GM19397 (cell line): ENCODE measurements around the gene PTGR3.

Source experiments
- ATAC-seq: cut with Tn5 transposase; IDR thresholded peaks from one replicate; pipeline ENCODE4 v1.9.1; 2021; ENCODE audit warnings: mild to moderate bottlenecking, moderate library complexity; ENCODE audit not compliant: unreplicated experiment

PTGR3 gene

DNA sequence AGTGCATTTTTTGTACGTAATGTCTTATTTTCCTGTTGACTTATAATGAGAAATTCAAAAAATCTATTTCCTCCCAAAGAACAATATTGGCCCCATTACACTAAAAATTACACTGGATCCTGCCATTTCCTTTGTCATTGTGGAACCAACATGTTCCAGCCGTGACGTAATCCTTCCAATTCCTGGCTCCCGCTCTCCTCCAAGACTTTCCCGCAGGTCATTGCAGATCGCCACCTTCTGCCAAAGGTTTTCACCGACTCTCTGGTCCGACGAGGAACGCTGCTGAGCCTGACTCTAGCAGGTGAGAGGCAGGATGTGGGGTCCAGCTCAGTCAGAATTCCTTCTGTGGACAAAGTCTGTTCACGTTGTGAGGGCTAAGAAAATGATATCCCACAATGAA is 38.0 kb downstream of the PTGR3 start:
- ATAC-seq: no peak

DNA sequence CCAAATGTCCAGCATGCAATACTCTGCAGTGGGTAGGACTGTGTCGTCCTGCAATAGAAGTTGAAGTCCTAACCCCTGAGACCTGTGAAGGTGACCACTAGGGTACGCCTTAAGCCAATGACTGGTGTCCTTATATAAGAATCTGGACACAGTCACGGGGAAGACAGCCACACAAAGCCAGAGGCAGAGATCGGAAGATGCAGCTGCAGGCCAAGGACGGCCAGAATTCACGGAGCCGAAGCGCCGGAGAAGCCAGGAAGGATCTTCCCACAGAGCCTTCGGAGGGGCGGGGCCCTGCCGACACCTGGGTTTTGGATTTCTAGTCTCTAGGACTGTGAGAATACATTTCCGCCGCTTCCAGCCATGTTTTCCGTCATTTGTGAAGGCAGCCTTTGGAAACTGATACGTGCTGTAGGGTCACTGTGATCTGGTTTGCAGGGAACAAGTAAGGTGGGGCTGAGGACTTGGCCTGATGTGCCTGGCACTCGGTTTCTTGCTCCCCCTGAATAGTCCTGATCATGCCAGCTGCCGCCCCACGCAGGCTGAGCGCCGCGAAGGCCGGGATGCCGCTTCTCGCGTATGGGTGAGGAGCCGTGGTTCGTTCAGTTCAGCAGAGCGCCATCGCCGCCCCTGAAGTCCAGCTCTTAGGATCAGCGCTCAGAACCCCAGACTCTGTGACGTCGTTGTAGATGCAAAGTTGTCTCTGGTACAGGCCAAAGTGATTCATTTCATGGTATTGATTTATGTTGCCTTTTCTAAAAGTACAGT is 38.7 kb downstream of the PTGR3 start:
- ATAC-seq: no peak

DNA sequence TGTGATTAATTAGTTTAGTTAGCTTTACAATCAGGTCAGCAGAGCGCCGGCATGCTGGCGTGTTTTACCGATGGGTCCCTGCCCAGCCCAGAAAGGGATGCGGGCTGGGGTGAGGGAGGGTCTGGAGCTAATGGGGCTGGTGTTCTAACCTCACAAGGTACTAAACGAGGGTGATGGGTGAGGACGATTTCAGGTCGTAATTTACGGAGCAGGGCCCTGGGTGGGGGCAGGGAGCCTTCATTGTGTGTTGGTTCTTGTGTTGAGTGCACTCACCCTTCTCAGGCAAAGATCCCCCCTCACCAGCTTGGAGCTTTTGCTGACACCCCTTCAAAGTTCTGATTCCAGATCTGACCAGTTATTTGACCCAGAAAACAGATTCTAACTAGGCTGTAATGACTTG is 39.5 kb downstream of the PTGR3 start:
- ATAC-seq: no peak

DNA sequence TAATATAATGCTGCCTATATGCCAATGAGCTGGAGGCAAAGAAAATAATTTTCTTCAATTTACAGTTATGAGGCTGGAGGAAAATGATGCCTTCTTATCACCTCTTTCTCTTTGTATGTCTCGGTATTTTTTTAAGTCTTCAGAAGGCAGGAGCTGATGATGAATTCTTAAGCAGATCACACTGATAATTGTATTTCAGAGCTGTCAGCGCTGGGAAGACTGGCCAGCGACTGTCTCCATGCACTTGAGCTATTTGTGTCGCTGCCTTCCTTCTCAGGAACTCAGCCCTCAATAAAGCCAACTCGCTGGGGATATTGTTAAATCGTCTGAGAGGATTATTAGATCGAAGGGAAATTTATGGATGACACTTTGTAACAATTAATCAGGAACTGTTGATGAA is 40.3 kb downstream of the PTGR3 start:
- no peak for ATAC-seq

DNA sequence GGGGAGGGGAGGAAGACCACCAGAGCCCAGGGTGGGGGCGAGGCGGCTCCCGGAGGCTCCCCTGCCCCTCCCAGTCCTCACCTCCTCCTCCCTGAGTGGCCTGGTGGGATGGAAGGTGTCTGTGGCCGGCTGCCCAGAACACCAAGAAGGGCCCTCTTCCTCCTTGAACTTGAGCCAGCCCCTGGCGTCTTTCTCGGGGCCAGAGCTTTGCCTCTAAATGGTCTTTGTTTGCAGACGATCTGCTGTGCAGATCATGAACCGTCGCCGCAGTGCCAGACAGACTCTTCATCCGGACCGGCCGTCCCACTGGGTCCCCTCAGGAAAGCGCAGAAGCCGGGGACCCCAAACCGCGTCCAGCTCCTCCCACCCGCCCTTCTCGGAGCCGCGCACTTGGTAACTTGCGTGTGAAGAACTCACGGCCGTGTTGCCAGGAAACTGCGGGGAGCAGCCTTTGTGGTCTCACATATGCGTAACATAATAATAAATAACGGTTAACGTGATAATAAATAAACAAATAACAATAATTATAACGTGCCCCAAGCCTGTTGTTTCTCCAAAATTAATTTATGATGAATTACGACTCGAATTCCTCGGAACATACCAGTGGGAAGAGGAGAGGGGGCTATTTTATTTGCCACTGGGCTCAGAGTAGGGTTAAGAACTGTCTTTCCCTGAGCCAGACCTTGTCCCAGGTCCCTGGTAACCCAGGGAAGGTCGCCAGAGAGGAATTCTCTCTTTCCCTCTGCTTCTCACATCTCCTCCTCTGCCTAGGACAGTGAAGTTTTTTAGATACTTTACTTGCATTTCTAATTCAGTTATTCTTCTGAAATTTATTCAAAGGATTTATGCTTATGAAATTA is 41.0 kb downstream of the PTGR3 start:
- ATAC-seq: no peak

DNA sequence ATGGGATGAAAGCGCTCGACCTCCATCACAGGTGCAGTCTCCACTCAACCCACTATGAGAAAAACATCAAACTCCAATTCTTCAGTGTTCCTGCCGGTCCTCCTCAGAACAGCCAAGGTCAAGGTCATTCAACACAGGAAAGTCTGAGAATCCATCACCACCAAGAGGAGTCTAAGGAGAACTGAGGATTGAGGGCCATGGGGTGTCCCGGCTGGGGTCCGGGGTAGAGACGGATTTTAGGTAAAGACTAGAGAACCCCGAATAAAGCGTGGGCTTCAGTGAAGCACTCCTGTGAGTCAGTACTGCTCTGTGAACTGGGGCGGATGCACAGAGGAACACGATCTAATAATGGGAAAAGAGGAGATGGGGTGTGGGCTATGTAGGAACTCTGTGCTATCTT is 41.8 kb downstream of the PTGR3 start:
- no peak for ATAC-seq

DNA sequence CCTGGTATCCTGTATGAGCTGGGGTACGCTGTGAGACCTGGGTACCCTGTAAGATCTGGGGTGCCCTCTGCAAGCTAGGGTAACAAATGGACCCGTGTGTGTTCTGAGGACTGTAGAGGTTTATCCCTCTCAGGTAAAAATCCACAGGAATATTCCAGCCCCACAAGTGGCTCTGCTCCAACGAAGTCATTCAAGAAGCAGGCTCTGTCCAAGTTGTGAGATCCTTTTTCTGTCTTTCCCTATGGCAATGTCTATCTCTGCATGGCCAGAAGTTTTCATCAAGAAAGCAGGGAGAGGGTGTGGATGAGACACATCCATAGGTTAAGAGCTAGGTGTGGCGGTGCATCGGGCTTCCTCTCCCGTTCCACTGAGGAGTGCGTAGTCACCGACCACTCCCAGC is 43.0 kb downstream of the PTGR3 start:
- no peak for ATAC-seq

DNA sequence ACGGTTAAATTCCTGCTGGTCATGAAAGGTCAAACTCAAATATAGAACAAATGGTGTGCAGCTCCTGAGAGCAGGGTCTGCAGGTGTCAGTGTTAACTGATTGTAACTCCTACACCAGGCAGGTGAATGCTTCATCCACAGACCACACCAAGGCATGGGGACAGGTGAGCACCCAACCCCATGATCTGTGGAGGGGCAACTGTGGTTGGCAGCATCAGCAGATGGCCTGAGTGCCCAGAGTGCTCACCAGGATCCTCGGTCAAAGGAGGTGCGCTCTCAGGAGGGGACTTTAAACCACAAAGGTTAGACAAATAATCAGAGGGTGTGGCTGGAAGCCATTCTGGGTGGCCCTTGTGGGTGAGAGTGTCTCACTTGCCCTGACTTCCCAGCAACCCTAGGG is 44.5 kb downstream of the PTGR3 start:
- no peak for ATAC-seq

DNA sequence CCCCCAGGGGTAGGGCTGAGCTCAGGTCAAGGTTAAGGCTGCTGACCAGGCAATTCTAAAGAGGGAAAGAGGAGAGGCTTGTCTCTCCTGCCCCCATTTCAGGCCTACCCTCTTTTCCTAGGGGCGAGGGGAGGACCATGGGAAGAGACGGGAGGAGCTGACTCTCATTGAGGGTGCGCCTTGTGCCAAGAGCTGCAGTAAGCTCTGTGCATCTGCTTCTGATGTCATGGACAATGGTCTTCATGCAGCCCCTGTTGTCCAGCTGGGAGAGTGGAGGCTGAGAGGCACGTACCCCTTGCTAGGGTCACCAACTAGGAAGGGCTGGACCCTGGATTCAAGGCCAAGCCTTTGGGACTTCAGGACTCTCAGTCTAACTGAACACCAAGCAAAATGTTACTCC is 45.2 kb downstream of the PTGR3 start:
- no peak for ATAC-seq

DNA sequence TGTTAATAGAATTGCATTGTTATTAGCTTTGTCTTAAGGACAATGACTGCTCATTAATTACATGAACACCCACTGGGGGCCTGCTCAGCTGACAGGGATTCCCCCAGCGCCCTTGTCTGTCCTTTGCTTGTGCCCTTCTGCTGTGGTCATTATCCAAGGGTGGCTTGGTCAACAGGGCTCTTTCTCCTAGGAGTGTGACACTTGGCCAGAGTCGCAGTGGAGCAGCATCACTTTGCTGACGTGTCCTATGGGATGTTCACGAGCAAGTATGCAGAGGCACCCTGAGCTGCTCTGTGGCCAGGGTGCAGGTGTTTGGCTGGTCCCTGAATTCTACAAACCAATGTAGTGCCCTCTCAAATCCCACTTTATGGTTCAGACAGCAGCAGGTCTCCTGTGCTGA is 46.0 kb downstream of the PTGR3 start:
- no peak for ATAC-seq

DNA sequence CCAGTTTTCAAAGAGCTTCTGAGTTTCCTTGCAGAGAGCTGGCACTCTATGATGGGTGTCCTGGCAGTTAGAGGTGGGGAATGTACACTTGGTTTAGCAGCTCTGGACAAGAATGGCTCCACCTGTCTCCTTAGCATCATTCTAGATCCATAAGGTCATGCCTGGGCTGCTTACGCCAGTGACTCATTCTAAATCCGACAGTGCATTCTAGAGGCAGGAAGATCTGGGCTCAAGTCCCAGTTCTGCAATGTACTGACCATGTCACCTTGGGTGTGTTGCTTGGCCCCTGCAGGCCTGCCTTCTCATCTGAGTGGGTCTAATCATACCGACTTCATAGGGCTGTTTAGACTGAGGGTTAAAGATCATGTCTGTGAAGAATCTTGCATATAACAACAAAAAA is 46.5 kb downstream of the PTGR3 start:
- no peak for ATAC-seq

DNA sequence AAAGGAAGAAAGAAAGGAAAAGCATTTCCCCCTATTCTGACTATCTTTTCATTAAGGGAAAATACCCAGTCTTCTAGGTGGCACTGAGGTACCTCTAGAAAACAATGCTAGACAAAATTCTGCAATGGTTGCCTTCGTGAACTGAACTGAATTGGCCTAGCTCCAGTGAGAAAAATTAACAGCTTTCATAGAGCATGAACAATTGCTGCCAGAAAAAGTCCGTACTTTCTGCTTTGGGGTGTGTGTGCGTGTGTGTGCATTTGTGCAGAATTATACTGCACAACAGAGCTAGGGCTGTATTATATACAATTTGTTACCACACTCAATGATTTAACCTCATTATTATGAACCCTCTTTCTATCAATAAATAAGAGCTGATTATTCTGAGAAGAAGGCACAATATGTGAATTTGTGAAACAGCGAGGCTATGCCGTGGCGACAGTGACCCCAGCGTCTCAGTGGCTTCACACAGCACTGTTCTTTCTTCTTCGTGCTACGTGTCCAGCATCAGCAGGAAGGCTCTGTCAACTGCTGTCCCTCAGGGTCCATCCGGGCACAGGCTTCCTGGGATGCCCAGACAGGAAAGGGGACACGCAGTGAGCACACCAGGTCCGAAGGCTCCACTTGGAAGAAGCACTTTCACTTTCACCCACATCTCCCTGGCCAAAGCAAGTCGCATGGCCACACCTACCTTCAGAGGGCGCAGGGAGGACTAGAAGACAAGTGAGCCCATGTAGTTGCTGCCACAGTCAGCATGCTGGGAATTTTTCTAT is 47.5 kb downstream of the PTGR3 start:
- no peak for ATAC-seq

DNA sequence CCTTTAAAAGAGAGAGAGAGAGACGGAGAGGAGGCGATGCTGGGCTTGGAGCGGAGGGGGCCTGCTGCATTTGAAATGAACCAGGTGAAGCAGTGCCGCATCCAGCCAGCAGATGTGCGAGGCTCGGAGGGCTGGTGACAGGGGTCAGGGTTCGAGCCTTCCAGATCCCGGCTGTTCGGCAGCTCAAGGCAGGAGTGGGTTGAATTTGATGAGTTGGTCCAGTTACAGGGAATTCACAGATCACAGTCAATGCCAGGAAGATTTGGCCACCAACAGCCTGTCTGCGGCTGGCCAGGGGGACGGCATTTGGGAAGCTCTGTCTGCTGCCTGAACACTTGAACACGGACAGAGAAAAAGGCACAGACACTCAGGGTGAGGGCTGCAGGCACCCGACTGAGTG is 48.6 kb downstream of the PTGR3 start:
- no peak for ATAC-seq

DNA sequence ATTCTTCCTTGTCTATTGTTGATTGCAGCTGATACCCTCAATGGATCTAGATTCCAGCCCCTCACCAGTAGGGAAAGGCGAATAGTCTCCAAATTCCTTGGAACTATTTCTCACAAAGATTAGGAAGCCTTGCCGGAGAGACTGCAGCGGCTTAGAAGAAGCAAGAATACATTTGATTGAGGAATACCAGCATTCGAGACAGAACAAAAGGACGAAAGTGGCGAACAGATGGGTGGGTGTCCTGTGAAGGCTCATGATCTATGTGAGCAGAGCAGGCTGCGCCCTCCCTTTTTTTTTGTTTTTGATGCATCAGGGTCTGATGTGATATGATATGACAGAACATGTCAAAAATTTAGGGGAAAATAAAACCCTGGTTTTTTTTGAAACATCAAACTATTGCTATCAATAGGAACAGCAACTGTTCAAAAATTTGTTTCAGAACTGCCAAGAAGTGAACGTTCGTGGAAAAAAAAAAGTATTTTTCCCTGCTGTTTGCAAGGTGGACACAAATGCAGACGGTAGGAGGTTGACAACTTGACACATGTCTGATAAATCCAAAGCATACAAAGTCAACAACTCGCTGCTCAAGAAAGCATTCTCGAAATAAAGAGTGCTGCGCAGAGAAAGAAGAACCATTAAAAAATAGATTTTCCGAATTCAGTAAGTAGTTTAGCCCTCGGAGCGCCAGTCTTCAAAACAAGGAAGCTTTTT is 49.1 kb downstream of the PTGR3 start:
- no peak for ATAC-seq

DNA sequence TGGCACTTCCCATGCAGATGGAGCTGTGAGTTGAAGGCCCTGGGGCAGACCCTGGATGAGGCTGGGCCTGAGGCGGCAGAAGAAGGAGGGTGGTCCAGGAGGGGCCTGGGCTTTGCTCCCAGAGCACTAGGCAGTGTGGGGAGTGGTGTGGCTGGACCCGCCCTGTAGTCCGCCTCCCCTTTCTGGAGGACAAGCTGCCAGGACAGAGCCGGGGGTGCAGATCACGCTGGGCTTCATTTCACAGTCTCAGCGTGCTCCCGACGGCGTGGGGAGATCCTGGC is 49.8 kb downstream of the PTGR3 start:
- ATAC-seq: no peak
